Neural progenitor cell (in vitro differentiated cells): Measurements from ENCODE around the gene BMP7. TPM values are rescaled to one million over a fixed set of nuclear protein-coding genes. Genes with fewer than 3 reads are reported as not detected.

ENCODE experiments used
- DNase-seq: peaks from one replicate; pipeline ENCODE4 v3.0.0-alpha.2; 2016; ENCODE audit warnings: low spot score
- H2AFZ ChIP-seq: fragments of 200-600 bp; sonication (generic); replicated peaks from 2 replicates; pipeline ENCODE4 v1.6.1; 2016; ENCODE audit warnings: antibody characterized with exemption
- H3F3A ChIP-seq: fragments of 200-600 bp; sonication (generic); 2 replicates; pipeline ENCODE4 v1.6.1; 2016; ENCODE audit warnings: antibody characterized with exemption, low read depth
- H3K27ac ChIP-seq: fragments of 200-600 bp; sonication (generic); 2 replicates; pipeline ENCODE4 v1.5.1; 2016; ENCODE audit warnings: mild to moderate bottlenecking
- H3K27me3 ChIP-seq: fragments of 200-600 bp; sonication (generic); 2 replicates; pipeline ENCODE4 v1.6.1; 2016; ENCODE audit warnings: mild to moderate bottlenecking, moderate library complexity
- H3K36me3 ChIP-seq: fragments of 200-600 bp; sonication (generic); 2 replicates; pipeline ENCODE4 v1.5.1; 2016
- H3K4me1 ChIP-seq: fragments of 200-600 bp; sonication (generic); 2 replicates; pipeline ENCODE4 v1.6.1; 2016; ENCODE audit warnings: mixed run types
- H3K4me2 ChIP-seq: fragments of 200-600 bp; sonication (generic); 2 replicates; pipeline ENCODE4 v1.6.1; 2016
- H3K4me3 ChIP-seq: fragments of 200-600 bp; sonication (generic); 2 replicates; pipeline ENCODE4 v1.5.1; 2016
- H3K79me2 ChIP-seq: fragments of 200-600 bp; sonication (generic); 2 replicates; pipeline ENCODE4 v1.6.1; 2016; ENCODE audit warnings: low read depth
- H3K9ac ChIP-seq: fragments of 200-600 bp; sonication (generic); 2 replicates; pipeline ENCODE4 v1.6.1; 2016
- H3K9me3 ChIP-seq: fragments of 200-600 bp; sonication (generic); 2 replicates; pipeline ENCODE4 v1.5.1; 2016; ENCODE audit warnings: low read depth
- H4K20me1 ChIP-seq: fragments of 200-600 bp; sonication (generic); 2 replicates; pipeline ENCODE4 v1.6.1; 2016; ENCODE audit warnings: low read depth
- H3K27ac Mint-ChIP-seq: 3 replicates; pipeline ENCODE4 v1.8.0; 2021; ENCODE audit warnings: mixed read lengths
- H3K27me3 Mint-ChIP-seq: 2 replicates; pipeline ENCODE4 v1.8.0; 2022; ENCODE audit warnings: low read depth, mild to moderate bottlenecking, inconsistent platforms, moderate library complexity, mixed read lengths; ENCODE audit not compliant: insufficient read depth
- H3K36me3 Mint-ChIP-seq: 3 replicates; pipeline ENCODE4 v1.8.0; 2021; ENCODE audit warnings: mixed read lengths
- H3K4me1 Mint-ChIP-seq: 3 replicates; pipeline ENCODE4 v1.8.0; 2021; ENCODE audit warnings: mixed read lengths
- H3K4me3 Mint-ChIP-seq: 3 replicates; pipeline ENCODE4 v1.8.0; 2021; ENCODE audit warnings: mild to moderate bottlenecking, moderate library complexity, mixed read lengths
- H3K9me3 Mint-ChIP-seq: 3 replicates; pipeline ENCODE4 v1.8.0; 2020; ENCODE audit warnings: mixed read lengths
- EZH2 ChIP-seq: fragments of 200-600 bp; sonication (generic); IDR thresholded peaks from 2 replicates; pipeline ENCODE4 v1.6.1; 2017; ENCODE audit warnings: antibody characterized with exemption, mild to moderate bottlenecking, moderate library complexity
- EZH2phosphoT487 ChIP-seq: fragments of 200-600 bp; sonication (generic); IDR thresholded peaks from 2 replicates; pipeline ENCODE4 v1.6.1; 2017; ENCODE audit warnings: antibody characterized with exemption
- total RNA-seq: library from RNA; depleted of rRNA; stranded (reverse); fragments of >200 nt; gene quantifications from 2 replicates; pipeline ENCODE4 v1.2.3, GENCODE V29; 2015; ENCODE audit warnings: low replicate concordance
- TF ChIP-seq, protein P1 (sequence below): fragments of 200-600 bp; sonication (generic); IDR thresholded peaks from 2 replicates; pipeline ENCODE4 v1.5.1; 2017; ENCODE audit warnings: antibody characterized with exemption, mild to moderate bottlenecking

BMP7 gene
- total RNA-seq, 1 donor from 2014 or later: 11.2 TPM

- peaks cover 5% of the 10 kb centered on the region for H3K36me3 Mint-ChIP-seq
- Histone ChIP-seq H4K20me1 (peaks cover 28% of the 10 kb centered on the region), H3K27me3 (no peaks in the 10 kb centered on the region), H3K9me3 (no peaks in the 10 kb centered on the region), H3K4me3 (no peak overlapping the region), H3K4me1 (peaks cover 47% of the 10 kb centered on the region), H3K9ac (no peak overlapping the region), H2AFZ (no peak overlapping the region), H3K79me2 (peaks cover 64% of the 10 kb centered on the region), H3K36me3 (no peaks in the 10 kb centered on the region), H3K4me2 (no peak overlapping the region), H3F3A (peaks cover 32% of the 10 kb centered on the region), H3K27ac (no peak overlapping the region)
- H3K27me3 Mint-ChIP-seq: peaks cover 2% of the 10 kb centered on the region
- H3K4me3 Mint-ChIP-seq: no peak overlapping the region
- peaks cover 76% of the 10 kb centered on the region for H3K4me1 Mint-ChIP-seq
- no peak for DNase-seq
- TF ChIP-seq EZH2: no peak
- TF ChIP-seq, protein P1, sequence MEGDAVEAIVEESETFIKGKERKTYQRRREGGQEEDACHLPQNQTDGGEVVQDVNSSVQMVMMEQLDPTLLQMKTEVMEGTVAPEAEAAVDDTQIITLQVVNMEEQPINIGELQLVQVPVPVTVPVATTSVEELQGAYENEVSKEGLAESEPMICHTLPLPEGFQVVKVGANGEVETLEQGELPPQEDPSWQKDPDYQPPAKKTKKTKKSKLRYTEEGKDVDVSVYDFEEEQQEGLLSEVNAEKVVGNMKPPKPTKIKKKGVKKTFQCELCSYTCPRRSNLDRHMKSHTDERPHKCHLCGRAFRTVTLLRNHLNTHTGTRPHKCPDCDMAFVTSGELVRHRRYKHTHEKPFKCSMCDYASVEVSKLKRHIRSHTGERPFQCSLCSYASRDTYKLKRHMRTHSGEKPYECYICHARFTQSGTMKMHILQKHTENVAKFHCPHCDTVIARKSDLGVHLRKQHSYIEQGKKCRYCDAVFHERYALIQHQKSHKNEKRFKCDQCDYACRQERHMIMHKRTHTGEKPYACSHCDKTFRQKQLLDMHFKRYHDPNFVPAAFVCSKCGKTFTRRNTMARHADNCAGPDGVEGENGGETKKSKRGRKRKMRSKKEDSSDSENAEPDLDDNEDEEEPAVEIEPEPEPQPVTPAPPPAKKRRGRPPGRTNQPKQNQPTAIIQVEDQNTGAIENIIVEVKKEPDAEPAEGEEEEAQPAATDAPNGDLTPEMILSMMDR: no peak
- TF ChIP-seq EZH2phosphoT487: no peak
- H3K27ac Mint-ChIP-seq: no peak overlapping the region
- H3K9me3 Mint-ChIP-seq: no peaks in the 10 kb centered on the region
These were observed 11.3 kb downstream of the BMP7 start for GRCh38 chr20:57255183-57255582.

GRCh38 chr20:57252559-57253162 lies 13.8 kb downstream of the BMP7 start:
- Mint-ChIP-seq H3K4me3 (no peak overlapping the region), H3K4me1 (peaks cover 54% of the 10 kb centered on the region), H3K27me3 (peaks cover 2% of the 10 kb centered on the region), H3K9me3 (peaks cover 4% of the 10 kb centered on the region), H3K36me3 (peaks cover 19% of the 10 kb centered on the region), H3K27ac (peak overlapping the region; percentile 46)
- Histone ChIP-seq H3K4me1 (peaks cover 24% of the 10 kb centered on the region), H3K27ac (no peak overlapping the region), H3K9me3 (no peaks in the 10 kb centered on the region), H3K4me3 (no peak overlapping the region), H3K36me3 (no peaks in the 10 kb centered on the region), H3K4me2 (no peak overlapping the region), H3K27me3 (no peaks in the 10 kb centered on the region), H3K79me2 (peaks cover 63% of the 10 kb centered on the region), H2AFZ (no peak overlapping the region), H3K9ac (no peak overlapping the region), H3F3A (peaks cover 10% of the 10 kb centered on the region), H4K20me1 (peaks cover 4% of the 10 kb centered on the region)
- TF ChIP-seq EZH2: no peak
- TF ChIP-seq, protein P1: no peak
- TF ChIP-seq EZH2phosphoT487: no peak
- no peak for DNase-seq

GRCh38 chr20:57251949-57252348 lies 14.5 kb downstream of the BMP7 start:
- Mint-ChIP-seq H3K27me3 (peaks cover 2% of the 10 kb centered on the region), H3K4me3 (no peak overlapping the region), H3K36me3 (peaks cover 22% of the 10 kb centered on the region), H3K9me3 (peaks cover 4% of the 10 kb centered on the region), H3K27ac (peak overlapping the region; percentile 15), H3K4me1 (peaks cover 54% of the 10 kb centered on the region)
- H3K9me3 ChIP-seq: no peaks in the 10 kb centered on the region
- peaks cover 58% of the 10 kb centered on the region for H3K79me2 ChIP-seq
- H3K36me3 ChIP-seq: no peaks in the 10 kb centered on the region
- H3F3A ChIP-seq: peaks cover 6% of the 10 kb centered on the region
- H4K20me1 ChIP-seq: no peaks in the 10 kb centered on the region
- TF ChIP-seq EZH2 (no peak), EZH2phosphoT487 (no peak)
- TF ChIP-seq, protein P1: no peak
- H3K27me3 ChIP-seq: no peaks in the 10 kb centered on the region
- DNase-seq: no peak
- H3K4me1 ChIP-seq: peaks cover 23% of the 10 kb centered on the region
- H3K27ac ChIP-seq: no peak overlapping the region
- no peak overlapping the region for H2AFZ ChIP-seq
- H3K9ac ChIP-seq: no peak overlapping the region
- H3K4me3 ChIP-seq: no peak overlapping the region
- H3K4me2 ChIP-seq: no peak overlapping the region
